ENCODE results near the gene PHETA1.

The PHETA1 gene

DNA sequence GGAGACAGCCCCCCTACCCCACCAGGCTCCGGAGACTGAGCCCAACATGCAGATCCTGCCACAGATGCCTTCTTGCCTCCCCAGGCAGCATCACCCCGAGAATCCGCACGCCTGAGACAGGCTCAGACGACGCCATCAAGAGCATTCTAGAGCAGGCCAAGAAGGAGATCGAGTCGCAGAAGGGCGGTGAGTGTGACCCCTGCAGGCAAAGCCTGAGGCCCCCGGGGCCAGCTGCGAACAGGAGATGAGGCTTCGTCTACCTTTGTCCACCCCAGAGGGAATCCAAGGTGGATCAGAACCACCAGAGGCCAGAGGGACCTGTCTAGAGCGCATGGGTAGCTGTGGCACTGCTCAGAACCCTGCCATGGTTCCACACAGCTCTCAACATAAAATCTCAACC is 56.9 kb downstream of the PHETA1 start:
- no peak overlapping the region for H3K4me3 ChIP-seq (replicated peaks; ENCODE audit: low read depth, low read length)
- TF ChIP-seq, protein P1, sequence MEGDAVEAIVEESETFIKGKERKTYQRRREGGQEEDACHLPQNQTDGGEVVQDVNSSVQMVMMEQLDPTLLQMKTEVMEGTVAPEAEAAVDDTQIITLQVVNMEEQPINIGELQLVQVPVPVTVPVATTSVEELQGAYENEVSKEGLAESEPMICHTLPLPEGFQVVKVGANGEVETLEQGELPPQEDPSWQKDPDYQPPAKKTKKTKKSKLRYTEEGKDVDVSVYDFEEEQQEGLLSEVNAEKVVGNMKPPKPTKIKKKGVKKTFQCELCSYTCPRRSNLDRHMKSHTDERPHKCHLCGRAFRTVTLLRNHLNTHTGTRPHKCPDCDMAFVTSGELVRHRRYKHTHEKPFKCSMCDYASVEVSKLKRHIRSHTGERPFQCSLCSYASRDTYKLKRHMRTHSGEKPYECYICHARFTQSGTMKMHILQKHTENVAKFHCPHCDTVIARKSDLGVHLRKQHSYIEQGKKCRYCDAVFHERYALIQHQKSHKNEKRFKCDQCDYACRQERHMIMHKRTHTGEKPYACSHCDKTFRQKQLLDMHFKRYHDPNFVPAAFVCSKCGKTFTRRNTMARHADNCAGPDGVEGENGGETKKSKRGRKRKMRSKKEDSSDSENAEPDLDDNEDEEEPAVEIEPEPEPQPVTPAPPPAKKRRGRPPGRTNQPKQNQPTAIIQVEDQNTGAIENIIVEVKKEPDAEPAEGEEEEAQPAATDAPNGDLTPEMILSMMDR (IDR thresholded peaks at IDR 0.05; ENCODE audit: low read depth, low read length, missing control alignments), result no peak
- no peak for DNase-seq (ENCODE audit: extremely low read depth, low read depth)

- TF ChIP-seq, protein P1 (IDR thresholded peaks at IDR 0.05; ENCODE audit: low read depth, low read length, missing control alignments), result no peak
- no peak for DNase-seq (ENCODE audit: extremely low read depth, low read depth)
- H3K4me3 ChIP-seq (replicated peaks; ENCODE audit: low read depth, low read length), result no peak overlapping the region
Observed at GRCh38 chr12:111311011-111311410, 57.9 kb downstream of the PHETA1 start.
